ENCODE results near the gene BSND.

Gene BSND

GRCh38 chr1:55044617-55045397 lies 46.1 kb downstream of the BSND start:
- H3K4me1 ChIP-seq (ENCODE audit: control insufficient read depth, low read depth, low read length): peaks cover 6% of the 10 kb centered on the region

GRCh38 chr1:55045430-55045829 lies 46.7 kb downstream of the BSND start:
- Histone ChIP-seq H3K4me3 (ENCODE audit: low read length) (no peak overlapping the region), H3K4me1 (ENCODE audit: control insufficient read depth, low read depth, low read length) (peaks cover 6% of the 10 kb centered on the region), H3K9ac (ENCODE audit: low read length) (no peak overlapping the region), H3K36me3 (ENCODE audit: control insufficient read depth, low read depth, low read length) (peaks cover 7% of the 10 kb centered on the region), H3K9me3 (ENCODE audit: control insufficient read depth, low read depth, low read length) (no peaks in the 10 kb centered on the region), H3K27me3 (ENCODE audit: control insufficient read depth, insufficient read depth, low read length) (peaks cover 12% of the 10 kb centered on the region), H3K27ac (ENCODE audit: low read length) (no peak overlapping the region)

More at GRCh38 chr1:55044617-55045397, 46.1 kb downstream of the BSND start:
- no peak overlapping the region for H3K27ac ChIP-seq (ENCODE audit: low read length)
- H3K36me3 ChIP-seq (ENCODE audit: control insufficient read depth, low read depth, low read length): peaks cover 4% of the 10 kb centered on the region
- H3K4me3 ChIP-seq (ENCODE audit: low read length): no peak overlapping the region
- H3K9ac ChIP-seq (ENCODE audit: low read length): no peak overlapping the region
- peaks cover 18% of the 10 kb centered on the region for H3K27me3 ChIP-seq (ENCODE audit: control insufficient read depth, insufficient read depth, low read length)
- no peaks in the 10 kb centered on the region for H3K9me3 ChIP-seq (ENCODE audit: control insufficient read depth, low read depth, low read length)

- Histone ChIP-seq H3K9me3 (ENCODE audit: control insufficient read depth, low read depth, low read length) (no peaks in the 10 kb centered on the region), H3K4me3 (ENCODE audit: low read length) (no peak overlapping the region), H3K4me1 (ENCODE audit: control insufficient read depth, low read depth, low read length) (no peaks in the 10 kb centered on the region), H3K9ac (ENCODE audit: low read length) (no peak overlapping the region), H3K36me3 (ENCODE audit: control insufficient read depth, low read depth, low read length) (peaks cover 11% of the 10 kb centered on the region), H3K27ac (ENCODE audit: low read length) (no peak overlapping the region), H3K27me3 (ENCODE audit: control insufficient read depth, insufficient read depth, low read length) (no peaks in the 10 kb centered on the region)
Observed at GRCh38 chr1:55046871-55047270, 48.1 kb downstream of the BSND start.

GRCh38 chr1:55047611-55048010 lies 48.9 kb downstream of the BSND start:
- no peak overlapping the region for H3K27ac ChIP-seq (ENCODE audit: low read length)
- no peaks in the 10 kb centered on the region for H3K4me1 ChIP-seq (ENCODE audit: control insufficient read depth, low read depth, low read length)
- H3K9me3 ChIP-seq (ENCODE audit: control insufficient read depth, low read depth, low read length): no peaks in the 10 kb centered on the region
- H3K4me3 ChIP-seq (ENCODE audit: low read length): no peak overlapping the region
- no peaks in the 10 kb centered on the region for H3K27me3 ChIP-seq (ENCODE audit: control insufficient read depth, insufficient read depth, low read length)
- peaks cover 17% of the 10 kb centered on the region for H3K36me3 ChIP-seq (ENCODE audit: control insufficient read depth, low read depth, low read length)
- H3K9ac ChIP-seq (ENCODE audit: low read length): no peak overlapping the region

GRCh38 chr1:55048453-55049270 lies 49.9 kb downstream of the BSND start:
- Histone ChIP-seq H3K4me1 (ENCODE audit: control insufficient read depth, low read depth, low read length) (no peaks in the 10 kb centered on the region), H3K36me3 (ENCODE audit: control insufficient read depth, low read depth, low read length) (peaks cover 24% of the 10 kb centered on the region), H3K9me3 (ENCODE audit: control insufficient read depth, low read depth, low read length) (no peaks in the 10 kb centered on the region), H3K4me3 (ENCODE audit: low read length) (no peak overlapping the region), H3K9ac (ENCODE audit: low read length) (no peak overlapping the region), H3K27me3 (ENCODE audit: control insufficient read depth, insufficient read depth, low read length) (no peaks in the 10 kb centered on the region), H3K27ac (ENCODE audit: low read length) (no peak overlapping the region)

GRCh38 chr1:55049271-55049913 lies 50.7 kb downstream of the BSND start:
- Histone ChIP-seq H3K36me3 (ENCODE audit: control insufficient read depth, low read depth, low read length) (peaks cover 24% of the 10 kb centered on the region), H3K9me3 (ENCODE audit: control insufficient read depth, low read depth, low read length) (no peaks in the 10 kb centered on the region), H3K4me1 (ENCODE audit: control insufficient read depth, low read depth, low read length) (no peaks in the 10 kb centered on the region), H3K9ac (ENCODE audit: low read length) (no peak overlapping the region), H3K4me3 (ENCODE audit: low read length) (no peak overlapping the region), H3K27me3 (ENCODE audit: control insufficient read depth, insufficient read depth, low read length) (no peaks in the 10 kb centered on the region), H3K27ac (ENCODE audit: low read length) (no peak overlapping the region)

- peaks cover 25% of the 10 kb centered on the region for H3K36me3 ChIP-seq (ENCODE audit: control insufficient read depth, low read depth, low read length)
- no peak overlapping the region for H3K9ac ChIP-seq (ENCODE audit: low read length)
- H3K27me3 ChIP-seq (ENCODE audit: control insufficient read depth, insufficient read depth, low read length): no peaks in the 10 kb centered on the region
- H3K27ac ChIP-seq (ENCODE audit: low read length): no peak overlapping the region
- no peaks in the 10 kb centered on the region for H3K4me1 ChIP-seq (ENCODE audit: control insufficient read depth, low read depth, low read length)
- no peaks in the 10 kb centered on the region for H3K9me3 ChIP-seq (ENCODE audit: control insufficient read depth, low read depth, low read length)
- no peak overlapping the region for H3K4me3 ChIP-seq (ENCODE audit: low read length)
Observed at GRCh38 chr1:55049914-55050278, 51.2 kb downstream of the BSND start.

- Histone ChIP-seq H3K4me3 (ENCODE audit: low read length) (no peak overlapping the region), H3K27me3 (ENCODE audit: control insufficient read depth, insufficient read depth, low read length) (no peaks in the 10 kb centered on the region), H3K36me3 (ENCODE audit: control insufficient read depth, low read depth, low read length) (peaks cover 25% of the 10 kb centered on the region), H3K4me1 (ENCODE audit: control insufficient read depth, low read depth, low read length) (no peaks in the 10 kb centered on the region), H3K9ac (ENCODE audit: low read length) (no peak overlapping the region), H3K27ac (ENCODE audit: low read length) (no peak overlapping the region), H3K9me3 (ENCODE audit: control insufficient read depth, low read depth, low read length) (no peaks in the 10 kb centered on the region)
Observed at GRCh38 chr1:55050283-55050682, 51.5 kb downstream of the BSND start.

- Histone ChIP-seq H3K4me1 (ENCODE audit: control insufficient read depth, low read depth, low read length) (no peaks in the 10 kb centered on the region), H3K27ac (ENCODE audit: low read length) (no peak overlapping the region), H3K36me3 (ENCODE audit: control insufficient read depth, low read depth, low read length) (peaks cover 25% of the 10 kb centered on the region), H3K9ac (ENCODE audit: low read length) (no peak overlapping the region), H3K9me3 (ENCODE audit: control insufficient read depth, low read depth, low read length) (no peaks in the 10 kb centered on the region), H3K27me3 (ENCODE audit: control insufficient read depth, insufficient read depth, low read length) (no peaks in the 10 kb centered on the region), H3K4me3 (ENCODE audit: low read length) (no peak overlapping the region)
Observed at GRCh38 chr1:55051169-55051568, 52.4 kb downstream of the BSND start.

- H3K4me3 ChIP-seq (ENCODE audit: low read length): no peak overlapping the region
- no peak overlapping the region for H3K9ac ChIP-seq (ENCODE audit: low read length)
- peaks cover 25% of the 10 kb centered on the region for H3K36me3 ChIP-seq (ENCODE audit: control insufficient read depth, low read depth, low read length)
- no peaks in the 10 kb centered on the region for H3K27me3 ChIP-seq (ENCODE audit: control insufficient read depth, insufficient read depth, low read length)
- H3K4me1 ChIP-seq (ENCODE audit: control insufficient read depth, low read depth, low read length): no peaks in the 10 kb centered on the region
- H3K27ac ChIP-seq (ENCODE audit: low read length): no peak overlapping the region
- no peaks in the 10 kb centered on the region for H3K9me3 ChIP-seq (ENCODE audit: control insufficient read depth, low read depth, low read length)
Observed at GRCh38 chr1:55051621-55052020, 52.9 kb downstream of the BSND start.

- peaks cover 30% of the 10 kb centered on the region for H3K36me3 ChIP-seq (ENCODE audit: control insufficient read depth, low read depth, low read length)
- no peak overlapping the region for H3K27ac ChIP-seq (ENCODE audit: low read length)
- no peaks in the 10 kb centered on the region for H3K9me3 ChIP-seq (ENCODE audit: control insufficient read depth, low read depth, low read length)
- no peaks in the 10 kb centered on the region for H3K4me1 ChIP-seq (ENCODE audit: control insufficient read depth, low read depth, low read length)
- H3K27me3 ChIP-seq (ENCODE audit: control insufficient read depth, insufficient read depth, low read length): no peaks in the 10 kb centered on the region
- no peak overlapping the region for H3K9ac ChIP-seq (ENCODE audit: low read length)
- H3K4me3 ChIP-seq (ENCODE audit: low read length): no peak overlapping the region
Observed at GRCh38 chr1:55052221-55053142, 53.7 kb downstream of the BSND start.

Data from iPS-18a (cell line).